Right atrium auricular region (tissue), 2 donors: ENCODE data around the gene LANCL1. TPM values are rescaled to one million over a fixed set of nuclear protein-coding genes. Genes with fewer than 3 reads are reported as not detected.

ENCODE experiments used
- DNase-seq: peaks from one replicate; pipeline ENCODE4 v3.0.0-alpha.2; 2019; ENCODE audit warnings: low spot score
- H3K27ac ChIP-seq, 2 donors: fragments of 200-600 bp; sonication (generic); 1 replicate in 1 of 2; 2 replicates in 1 of 2; pipeline ENCODE4 v1.5.1; 2016 to 2019
- H3K27me3 ChIP-seq, 2 donors: fragments of 200-600 bp; sonication (generic); one replicate each; pipeline versions ENCODE4 v1.5.1 to v1.6.0; 2017 to 2019
- H3K36me3 ChIP-seq: fragments of 200-600 bp; sonication (generic); one replicate; pipeline ENCODE4 v1.5.1; 2016
- H3K4me1 ChIP-seq, 2 donors: fragments of 200-600 bp; sonication (generic); one replicate each; pipeline versions ENCODE4 v1.5.1 to v1.6.0; 2017 to 2019
- H3K4me3 ChIP-seq, 2 donors: fragments of 200-600 bp; sonication (generic); 1 replicate in 1 of 2; 2 replicates in 1 of 2; pipeline ENCODE4 v1.5.1; 2017 to 2019; ENCODE audit warnings: mild to moderate bottlenecking in 1 of 2, moderate library complexity in 1 of 2
- H3K9me3 ChIP-seq, 2 donors: fragments of 200-600 bp; sonication (generic); one replicate each; pipeline ENCODE4 v1.5.1; 2019
- total RNA-seq, 2 donors: library from RNA; depleted of rRNA; stranded (reverse); fragments of >200 nt; gene quantifications; one replicate each; pipeline ENCODE4 v1.1.0, GENCODE V29; 2016
- TF ChIP-seq, protein P1 (sequence below), 2 donors: fragments of 200-600 bp; sonication (generic); IDR thresholded peaks; one replicate each; pipeline ENCODE4 v1.5.1; 2019; ENCODE audit warnings: antibody characterized with exemption in 2 of 2

LANCL1 gene
- total RNA-seq, 2 donors from 2014 or later: 27.4 to 43.2 TPM

GRCh38 chr2:210517264-210517663 lies 40.7 kb upstream of the LANCL1 start:
- H3K9me3 ChIP-seq: peaks cover 0 to 14% of the 10 kb centered on the region in 2 donors
- no peaks in the 10 kb centered on the region for H3K36me3 ChIP-seq
- H3K27ac ChIP-seq: no peak overlapping the region
- no peaks in the 10 kb centered on the region for H3K27me3 ChIP-seq
- H3K4me3 ChIP-seq: no peak overlapping the region
- DNase-seq: no peak
- H3K4me1 ChIP-seq: no peaks in the 10 kb centered on the region
- TF ChIP-seq, protein P1, sequence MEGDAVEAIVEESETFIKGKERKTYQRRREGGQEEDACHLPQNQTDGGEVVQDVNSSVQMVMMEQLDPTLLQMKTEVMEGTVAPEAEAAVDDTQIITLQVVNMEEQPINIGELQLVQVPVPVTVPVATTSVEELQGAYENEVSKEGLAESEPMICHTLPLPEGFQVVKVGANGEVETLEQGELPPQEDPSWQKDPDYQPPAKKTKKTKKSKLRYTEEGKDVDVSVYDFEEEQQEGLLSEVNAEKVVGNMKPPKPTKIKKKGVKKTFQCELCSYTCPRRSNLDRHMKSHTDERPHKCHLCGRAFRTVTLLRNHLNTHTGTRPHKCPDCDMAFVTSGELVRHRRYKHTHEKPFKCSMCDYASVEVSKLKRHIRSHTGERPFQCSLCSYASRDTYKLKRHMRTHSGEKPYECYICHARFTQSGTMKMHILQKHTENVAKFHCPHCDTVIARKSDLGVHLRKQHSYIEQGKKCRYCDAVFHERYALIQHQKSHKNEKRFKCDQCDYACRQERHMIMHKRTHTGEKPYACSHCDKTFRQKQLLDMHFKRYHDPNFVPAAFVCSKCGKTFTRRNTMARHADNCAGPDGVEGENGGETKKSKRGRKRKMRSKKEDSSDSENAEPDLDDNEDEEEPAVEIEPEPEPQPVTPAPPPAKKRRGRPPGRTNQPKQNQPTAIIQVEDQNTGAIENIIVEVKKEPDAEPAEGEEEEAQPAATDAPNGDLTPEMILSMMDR (IDR thresholded peaks at IDR 0.05): no peak

DNA sequence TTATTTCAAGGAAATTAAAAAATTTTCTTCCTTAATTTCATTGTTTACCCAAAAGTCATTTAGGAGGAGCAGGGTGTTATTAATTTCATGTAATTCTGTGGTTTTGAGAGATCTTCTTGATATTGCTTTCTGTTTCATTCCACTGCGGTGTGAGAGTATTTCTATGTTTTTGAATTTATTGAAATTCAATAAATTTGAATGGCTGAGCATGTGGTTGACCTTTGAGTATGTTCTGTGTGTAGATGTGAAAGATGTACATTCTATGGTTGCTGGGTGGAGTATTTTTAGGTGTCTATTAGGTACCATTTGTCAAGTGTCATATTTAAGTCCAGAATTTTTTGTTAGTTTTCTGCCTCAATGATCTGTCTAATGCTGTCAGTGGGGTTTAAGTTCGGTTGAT lies 39.4 kb upstream of the LANCL1 start:
- H3K4me1 ChIP-seq: no peaks in the 10 kb centered on the region
- H3K27ac ChIP-seq: no peak overlapping the region
- H3K9me3 ChIP-seq: peaks cover 0 to 19% of the 10 kb centered on the region in 2 donors
- no peak overlapping the region for H3K4me3 ChIP-seq
- no peaks in the 10 kb centered on the region for H3K27me3 ChIP-seq
- TF ChIP-seq, protein P1 (IDR thresholded peaks at IDR 0.05): no peak
- H3K36me3 ChIP-seq: no peaks in the 10 kb centered on the region
- DNase-seq: no peak

- no peak overlapping the region for H3K27ac ChIP-seq
- H3K27me3 ChIP-seq: no peaks in the 10 kb centered on the region
- DNase-seq: no peak
- H3K4me1 ChIP-seq: no peaks in the 10 kb centered on the region
- no peak overlapping the region for H3K4me3 ChIP-seq
- TF ChIP-seq, protein P1 (IDR thresholded peaks at IDR 0.05): no peak
- peaks cover 0 to 12% of the 10 kb centered on the region in 2 donors for H3K9me3 ChIP-seq
- no peaks in the 10 kb centered on the region for H3K36me3 ChIP-seq
Observed at GRCh38 chr2:210503725-210504191, 27.2 kb upstream of the LANCL1 start.

GRCh38 chr2:210503001-210503623 lies 26.6 kb upstream of the LANCL1 start:
- H3K4me1 ChIP-seq: no peaks in the 10 kb centered on the region
- no peak overlapping the region for H3K4me3 ChIP-seq
- DNase-seq: peak; percentile 63
- TF ChIP-seq, protein P1 (IDR thresholded peaks at IDR 0.05): peak; percentile 58 to 77
- no peak overlapping the region for H3K27ac ChIP-seq
- H3K9me3 ChIP-seq: peaks cover 0 to 12% of the 10 kb centered on the region in 2 donors
- no peaks in the 10 kb centered on the region for H3K36me3 ChIP-seq
- H3K27me3 ChIP-seq: no peaks in the 10 kb centered on the region

DNA sequence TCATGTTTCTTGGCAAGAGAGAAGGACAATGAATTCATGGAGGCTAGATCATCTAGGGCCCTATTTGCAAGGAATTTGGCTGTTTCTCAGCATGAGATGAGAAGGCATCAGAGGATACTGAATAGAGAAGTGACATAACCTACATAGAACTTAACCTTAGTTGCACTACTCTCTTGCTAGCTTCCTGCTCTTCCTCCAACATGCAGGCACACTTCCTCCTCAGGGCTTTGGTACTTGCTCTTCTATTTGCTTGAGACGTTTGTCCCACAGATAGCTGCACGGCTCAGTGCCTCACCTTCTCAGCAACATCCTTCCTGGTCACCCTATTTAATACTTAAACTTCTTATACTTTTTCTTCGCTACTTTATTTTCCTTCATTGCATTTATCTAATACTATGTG lies 20.0 kb upstream of the LANCL1 start:
- no peak for DNase-seq
- no peak overlapping the region for H3K27ac ChIP-seq
- H3K36me3 ChIP-seq: no peaks in the 10 kb centered on the region
- H3K9me3 ChIP-seq: no peaks in the 10 kb centered on the region
- no peaks in the 10 kb centered on the region for H3K27me3 ChIP-seq
- TF ChIP-seq, protein P1 (IDR thresholded peaks at IDR 0.05): no peak
- H3K4me3 ChIP-seq: no peak overlapping the region
- no peaks in the 10 kb centered on the region for H3K4me1 ChIP-seq

- no peak for DNase-seq
- Histone ChIP-seq H3K27me3 (no peaks in the 10 kb centered on the region), H3K4me1 (no peaks in the 10 kb centered on the region), H3K9me3 (no peaks in the 10 kb centered on the region), H3K36me3 (no peaks in the 10 kb centered on the region), H3K4me3 (no peak overlapping the region), H3K27ac (no peak overlapping the region)
- TF ChIP-seq, protein P1 (IDR thresholded peaks at IDR 0.05): no peak
Observed at GRCh38 chr2:210493528-210493927, 17.0 kb upstream of the LANCL1 start.
